Dendritic cell treated with granulocyte-macrophage colony-stimulating factor and Interleukin-4, amounts not matched to agents 40 ng/mL and 50 ng/mL, for 4 days (primary cell): ENCODE measurements around the gene TCF23.

ENCODE experiments used
- H3K27ac Mint-ChIP-seq: one replicate; pipeline ENCODE4 v1.8.0; 2022; ENCODE audit warnings: mild to moderate bottlenecking, mixed read lengths
- H3K27me3 Mint-ChIP-seq: one replicate; pipeline ENCODE4 v1.8.0; 2022; ENCODE audit warnings: mild to moderate bottlenecking, mixed read lengths
- H3K36me3 Mint-ChIP-seq: one replicate; pipeline ENCODE4 v1.8.0; 2022; ENCODE audit warnings: low read depth, mixed read lengths
- H3K4me1 Mint-ChIP-seq: one replicate; pipeline ENCODE4 v1.8.0; 2022; ENCODE audit warnings: low read depth, mixed read lengths
- H3K4me3 Mint-ChIP-seq: one replicate; pipeline ENCODE4 v1.8.0; 2022; ENCODE audit warnings: mild to moderate bottlenecking, moderate library complexity, mixed read lengths
- H3K9me3 Mint-ChIP-seq: one replicate; pipeline ENCODE4 v1.8.0; 2022; ENCODE audit warnings: mixed read lengths
- intact Hi-C: fragments of 100-400 bp; cut with micrococcal nuclease; formaldehyde crosslinking; loops from one replicate; pipeline ENCODE4 v1.15.0; 2022

TCF23 gene

GRCh38 chr2:27201675-27202074, 52.9 kb downstream of the TCF23 start:
- Mint-ChIP-seq H3K4me3 (no peak overlapping the region), H3K9me3 (no peaks in the 10 kb centered on the region), H3K27ac (no peak overlapping the region), H3K36me3 (peaks cover 74% of the 10 kb centered on the region), H3K4me1 (no peaks in the 10 kb centered on the region), H3K27me3 (no peaks in the 10 kb centered on the region)
- intact Hi-C loops: no loop called here

GRCh38 chr2:27202854-27203253, 54.0 kb downstream of the TCF23 start:
- peaks cover 86% of the 10 kb centered on the region for H3K36me3 Mint-ChIP-seq
- no peaks in the 10 kb centered on the region for H3K4me1 Mint-ChIP-seq
- H3K27ac Mint-ChIP-seq: no peak overlapping the region
- H3K4me3 Mint-ChIP-seq: no peak overlapping the region
- intact Hi-C loops: no loop called here
- H3K9me3 Mint-ChIP-seq: no peaks in the 10 kb centered on the region
- no peaks in the 10 kb centered on the region for H3K27me3 Mint-ChIP-seq

GRCh38 chr2:27203741-27204140, 54.9 kb downstream of the TCF23 start:
- intact Hi-C loops: no loop called here
- Mint-ChIP-seq H3K27ac (no peak overlapping the region), H3K4me3 (no peak overlapping the region), H3K9me3 (no peaks in the 10 kb centered on the region), H3K4me1 (no peaks in the 10 kb centered on the region), H3K36me3 (peaks cover 95% of the 10 kb centered on the region), H3K27me3 (no peaks in the 10 kb centered on the region)

GRCh38 chr2:27204566-27204965, 55.8 kb downstream of the TCF23 start:
- Mint-ChIP-seq H3K27ac (no peak overlapping the region), H3K4me3 (no peak overlapping the region), H3K4me1 (peaks cover 3% of the 10 kb centered on the region), H3K9me3 (no peaks in the 10 kb centered on the region), H3K36me3 (peaks cover 98% of the 10 kb centered on the region), H3K27me3 (no peaks in the 10 kb centered on the region)
- intact Hi-C loops: no loop called here

DNA sequence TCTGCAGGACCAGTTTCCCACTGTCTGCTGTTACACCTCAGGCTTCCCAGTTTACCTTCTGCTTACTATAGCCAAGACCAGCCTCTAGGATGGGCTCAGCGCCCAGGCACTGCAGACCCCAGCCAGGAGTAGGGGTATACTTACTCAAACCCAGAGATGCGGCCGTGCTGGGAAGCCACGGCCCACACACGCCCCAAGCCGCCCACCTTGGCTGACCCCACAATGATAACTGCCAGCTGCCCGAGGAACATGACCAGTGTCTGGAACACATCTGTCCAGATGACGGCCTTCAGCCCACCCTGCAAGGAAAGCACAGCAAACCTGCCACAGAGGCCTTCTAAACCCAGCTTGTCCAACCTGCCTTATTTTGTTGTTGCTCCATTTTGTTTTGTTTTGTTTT, 56.4 kb downstream of the TCF23 start:
- Mint-ChIP-seq H3K27me3 (no peaks in the 10 kb centered on the region), H3K4me1 (peaks cover 9% of the 10 kb centered on the region), H3K27ac (no peak overlapping the region), H3K36me3 (peaks cover 91% of the 10 kb centered on the region), H3K9me3 (no peaks in the 10 kb centered on the region), H3K4me3 (no peak overlapping the region)
- intact Hi-C loops: no loop called here

DNA sequence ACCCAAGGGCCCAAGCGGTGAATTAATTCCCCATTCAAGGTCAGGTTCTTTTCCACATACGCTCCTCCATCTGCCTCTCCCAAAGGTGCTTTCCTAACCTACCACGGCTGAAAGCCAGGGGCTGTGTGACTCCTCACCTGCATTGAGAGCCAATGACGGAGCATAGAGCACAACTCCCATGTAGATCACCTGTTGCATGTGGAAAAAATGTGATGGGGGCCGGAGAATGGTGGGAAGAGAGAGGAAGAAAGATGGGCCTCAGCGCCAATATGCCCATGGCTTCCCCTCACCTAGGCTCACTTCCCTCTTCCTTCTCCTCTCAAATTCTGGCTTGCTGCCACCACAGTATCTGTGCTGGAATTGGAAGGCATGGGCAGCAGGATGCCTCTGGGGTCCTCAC, 57.5 kb downstream of the TCF23 start:
- intact Hi-C loops: no loop called here
- H3K4me3 Mint-ChIP-seq: no peak overlapping the region
- no peak overlapping the region for H3K27ac Mint-ChIP-seq
- H3K36me3 Mint-ChIP-seq: peaks cover 80% of the 10 kb centered on the region
- no peaks in the 10 kb centered on the region for H3K27me3 Mint-ChIP-seq
- no peaks in the 10 kb centered on the region for H3K9me3 Mint-ChIP-seq
- peaks cover 13% of the 10 kb centered on the region for H3K4me1 Mint-ChIP-seq
